ENCODE measurements around the gene PARVB.
"Not testable (repeated sequence)": the region's sequence is repeated elsewhere in the genome, so short reads cannot be mapped to it uniquely, and the experiment has no call there.

Gene PARVB

DNA sequence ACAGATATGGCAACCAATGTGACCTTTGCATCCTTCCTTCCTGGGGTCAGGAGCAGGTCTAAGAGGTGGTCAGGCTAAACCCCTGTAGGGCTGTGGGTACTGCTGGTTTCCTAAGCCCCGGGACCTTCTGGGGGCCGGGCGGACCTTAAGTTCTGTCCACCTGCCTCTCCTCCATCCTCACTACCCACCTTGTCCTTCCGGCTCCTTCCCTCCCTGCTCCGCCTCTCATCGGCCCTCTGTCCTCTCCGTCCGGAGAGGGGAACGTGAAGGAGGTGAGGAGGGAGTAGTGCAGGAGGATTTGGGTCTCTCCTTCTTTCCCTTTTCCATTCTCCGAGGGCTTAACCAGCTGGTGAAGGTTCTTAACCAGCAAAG lies 28.3 kb upstream of the PARVB start:
- DNase-seq: no peak
- intact Hi-C loops (cut with DNase I): loop anchor here (10.0 kb wide), 1 partner anchor 79 kb away; no protein-coding TSS in a partner anchor

DNA sequence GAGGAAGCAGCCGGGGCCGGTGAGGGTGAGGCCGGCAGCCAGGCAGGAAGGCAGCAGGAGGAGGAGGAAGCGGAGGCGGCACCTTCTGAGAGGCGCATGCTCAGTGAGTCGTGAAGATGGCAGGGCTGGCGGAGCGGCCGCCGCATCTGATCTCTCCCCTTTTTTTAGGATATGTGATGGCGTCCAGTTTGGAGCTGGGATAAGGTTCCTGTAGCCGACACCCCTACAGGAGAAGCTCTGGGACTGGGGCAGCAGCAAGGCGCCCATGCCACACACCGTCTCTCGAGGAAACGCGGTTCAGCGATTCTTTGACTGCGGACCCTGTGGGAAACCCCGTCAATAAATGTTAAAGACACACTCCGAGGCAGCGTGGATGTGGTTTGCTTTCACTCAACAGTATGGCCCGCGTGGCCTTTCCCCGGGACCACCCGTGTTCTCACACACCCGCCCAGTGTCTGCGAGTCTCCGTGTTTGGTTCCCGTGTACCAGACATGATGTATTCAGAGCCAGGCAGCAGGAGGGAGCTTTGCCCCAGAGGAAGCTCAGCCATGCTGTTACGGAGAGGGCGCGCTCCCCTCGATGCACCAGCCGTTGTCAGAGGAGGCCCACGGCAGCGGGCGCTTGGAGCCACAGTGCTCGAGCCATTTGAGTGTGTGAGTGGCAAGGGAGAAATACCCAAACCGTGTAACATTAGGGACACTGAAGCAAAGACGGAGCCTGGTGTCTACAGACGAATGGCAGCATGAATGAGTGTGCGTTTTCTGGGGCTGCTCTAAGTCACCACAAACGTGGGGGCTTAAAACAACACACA lies 27.7 kb upstream of the PARVB start:
- intact Hi-C loops (cut with DNase I): loop anchor here (10.0 kb wide), 1 partner anchor 78 kb away; no protein-coding TSS in a partner anchor
- DNase-seq: peak in 40 of 42 donors; percentile 14 to 74 (median 46)

DNA sequence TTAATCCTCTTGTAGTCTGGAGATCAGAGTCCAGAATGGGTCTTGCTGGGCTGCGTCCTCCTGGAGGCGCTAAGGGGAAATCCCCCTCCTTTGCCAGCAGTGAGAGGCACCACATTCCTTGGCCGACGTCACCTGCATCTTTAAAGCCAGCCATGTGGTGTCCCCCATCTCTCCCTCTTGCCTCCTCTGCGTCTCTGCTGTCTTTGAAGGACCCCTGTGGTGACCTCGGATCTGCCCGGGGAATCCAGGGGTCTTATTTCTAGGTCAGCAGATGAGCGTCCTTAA lies 27.2 kb upstream of the PARVB start:
- no peak for DNase-seq
- intact Hi-C loops (cut with DNase I): loop anchor here (10.0 kb wide), 1 partner anchor 78 kb away; no protein-coding TSS in a partner anchor

DNA sequence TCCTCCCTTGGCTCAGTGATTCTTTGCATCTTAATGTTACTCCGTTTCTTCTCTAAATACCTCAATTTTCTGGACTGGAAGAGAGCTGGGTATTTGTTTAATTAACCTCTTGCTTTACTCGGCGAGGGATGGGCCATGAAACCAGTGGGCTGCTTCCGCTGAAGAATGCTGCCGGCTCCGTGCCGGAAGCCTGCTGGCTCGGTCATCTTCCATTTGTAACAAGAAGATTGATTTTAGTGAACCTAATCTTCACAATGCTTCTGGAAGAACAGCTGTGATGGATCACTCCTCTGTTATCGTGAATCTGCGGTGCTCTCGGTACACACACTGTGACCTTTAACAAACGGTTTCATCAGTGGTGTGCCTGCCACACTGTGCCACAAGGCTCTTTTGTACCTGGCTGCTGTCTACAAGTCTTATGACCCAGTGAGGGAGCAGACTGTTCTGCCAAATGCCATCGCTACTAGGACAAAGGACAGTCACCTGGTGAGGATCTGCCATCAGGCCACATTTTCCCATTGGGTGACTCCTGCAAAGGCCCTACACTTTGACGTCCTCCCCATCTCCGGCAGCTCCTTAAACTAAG lies 25.3 kb upstream of the PARVB start:
- intact Hi-C loops (cut with DNase I): loop anchor here (10.0 kb wide), 1 partner anchor 76 kb away; no protein-coding TSS in a partner anchor
- DNase-seq: no peak

GRCh38 chr22:43999378-43999777 lies 24.7 kb upstream of the PARVB start:
- intact Hi-C loops (cut with DNase I): loop anchor here (10.0 kb wide), 1 partner anchor 75 kb away; no protein-coding TSS in a partner anchor
- DNase-seq: peak in 11 of 42 donors; percentile 11 to 73 (median 42)

GRCh38 chr22:44000123-44000522 lies 24.0 kb upstream of the PARVB start:
- DNase-seq: no peak
- intact Hi-C loops (cut with DNase I): no loop called here

GRCh38 chr22:44001521-44001920 lies 22.6 kb upstream of the PARVB start:
- intact Hi-C loops (cut with DNase I): no loop called here
- no peak for DNase-seq

- peak in 7 of 42 donors; percentile 23 to 69 (median 35) for DNase-seq
- intact Hi-C loops (cut with DNase I): no loop called here
These were observed 21.8 kb upstream of the PARVB start for GRCh38 chr22:44002324-44002723.

DNA sequence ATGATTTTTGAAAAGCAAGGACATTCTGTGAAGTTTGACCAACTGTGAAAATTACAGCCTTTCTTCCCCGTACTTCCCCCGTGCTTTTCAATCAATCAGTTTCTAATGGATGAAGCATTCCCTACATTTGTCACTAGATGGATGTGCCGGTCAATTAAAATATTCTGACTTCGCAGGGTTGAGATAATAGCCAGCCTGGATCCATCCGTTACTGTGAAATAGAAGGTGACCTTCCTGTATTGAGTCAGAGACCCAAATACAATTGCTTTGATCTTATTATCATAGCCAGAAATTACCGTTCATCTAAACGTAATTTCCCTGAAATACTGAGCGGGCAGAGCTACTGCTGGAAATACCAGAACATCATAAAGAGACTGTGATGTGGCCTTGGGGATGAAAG lies 21.1 kb upstream of the PARVB start:
- no peak for DNase-seq
- intact Hi-C loops (cut with DNase I): no loop called here

DNA sequence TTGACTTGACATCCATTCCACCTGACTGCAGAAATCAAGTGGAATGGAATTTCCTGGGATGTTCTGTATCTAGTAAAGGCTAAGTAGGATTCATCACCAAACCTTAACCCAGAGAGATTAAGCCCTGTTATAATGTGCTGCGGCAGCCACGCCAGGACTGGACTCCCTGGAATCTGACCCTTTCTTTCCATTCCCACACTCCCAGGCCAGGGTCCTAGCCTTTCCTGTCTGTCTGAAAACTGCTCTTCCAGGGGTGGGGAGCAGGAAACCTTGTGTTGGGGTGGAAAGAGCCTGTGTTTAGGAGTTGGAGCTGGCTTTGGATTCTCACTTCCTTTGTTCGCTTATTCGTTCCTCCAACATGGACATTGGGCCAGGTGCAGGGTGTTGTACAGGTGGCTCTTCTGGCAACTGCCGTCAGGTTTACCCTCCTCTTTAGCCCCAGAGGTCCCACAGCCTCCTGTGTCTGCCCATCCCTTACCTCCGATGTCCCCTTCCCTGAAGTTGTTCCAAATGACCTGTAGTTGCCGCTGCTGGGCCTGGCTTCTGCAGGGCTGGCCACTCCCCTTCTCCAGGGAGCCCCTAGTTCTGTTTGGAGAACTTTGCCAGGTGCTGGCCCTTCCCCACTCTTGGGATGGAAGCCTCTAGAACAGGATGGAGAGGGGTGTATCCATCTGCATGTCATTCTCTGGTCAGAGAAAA lies 20.5 kb upstream of the PARVB start:
- intact Hi-C loops (cut with DNase I): no loop called here
- no peak for DNase-seq

GRCh38 chr22:44004104-44004460 lies 20.0 kb upstream of the PARVB start:
- no peak for DNase-seq
- intact Hi-C loops (cut with DNase I): no loop called here

GRCh38 chr22:44005524-44005923 lies 18.6 kb upstream of the PARVB start:
- peak in 1 of 42 donors; percentile 9 for DNase-seq
- intact Hi-C loops (cut with DNase I): no loop called here

- intact Hi-C loops (cut with DNase I): no loop called here
- no peak for DNase-seq
These were observed 11.9 kb upstream of the PARVB start for GRCh38 chr22:44012162-44012561.

GRCh38 chr22:44012591-44012990 lies 11.5 kb upstream of the PARVB start:
- intact Hi-C loops (cut with DNase I): no loop called here
- no peak for DNase-seq

DNA sequence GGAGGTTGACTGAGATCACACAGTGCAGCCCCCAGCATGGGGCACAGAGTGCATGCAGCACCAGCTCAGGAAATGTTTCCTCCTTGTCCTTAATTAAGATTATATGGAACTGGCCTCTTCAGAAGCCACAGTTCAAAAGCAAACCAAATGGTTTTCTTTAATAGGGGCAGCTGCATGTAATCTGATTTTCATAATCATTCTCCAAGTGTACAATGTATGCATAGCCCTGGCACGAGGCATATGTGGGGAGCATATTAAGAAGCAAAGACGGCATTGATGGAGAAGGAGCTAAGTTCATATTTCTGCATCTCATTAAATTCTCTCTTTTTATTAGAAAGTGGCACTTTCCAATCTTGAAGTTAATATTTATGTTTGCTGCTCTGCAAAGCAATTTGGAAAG lies 9.9 kb upstream of the PARVB start:
- DNase-seq: no peak
- intact Hi-C loops (cut with DNase I): no loop called here

DNA sequence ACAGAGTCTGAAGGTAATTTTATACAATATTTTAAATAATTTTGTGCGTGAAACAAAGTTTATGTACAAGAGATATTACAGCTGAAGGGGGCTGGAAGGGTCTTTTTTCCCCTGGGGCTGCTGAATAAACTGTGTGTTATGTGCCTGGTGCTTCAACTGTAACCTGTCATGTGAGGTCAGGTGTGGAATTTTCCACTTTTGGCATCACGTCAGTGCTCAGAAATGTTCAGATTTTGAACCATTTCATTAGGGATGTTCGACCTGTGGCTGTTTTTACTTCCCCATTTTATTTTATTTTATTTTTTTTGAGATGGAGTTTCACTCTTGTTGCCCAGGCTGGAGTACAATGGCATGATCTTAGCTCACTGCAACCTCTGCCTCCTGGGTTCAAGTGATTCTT lies 7.5 kb upstream of the PARVB start:
- intact Hi-C loops (cut with DNase I); DNase-seq: not testable (repeated sequence)

GRCh38 chr22:44018594-44018993 lies 5.5 kb upstream of the PARVB start:
- DNase-seq: no peak
- intact Hi-C loops (cut with DNase I): no loop called here

DNA sequence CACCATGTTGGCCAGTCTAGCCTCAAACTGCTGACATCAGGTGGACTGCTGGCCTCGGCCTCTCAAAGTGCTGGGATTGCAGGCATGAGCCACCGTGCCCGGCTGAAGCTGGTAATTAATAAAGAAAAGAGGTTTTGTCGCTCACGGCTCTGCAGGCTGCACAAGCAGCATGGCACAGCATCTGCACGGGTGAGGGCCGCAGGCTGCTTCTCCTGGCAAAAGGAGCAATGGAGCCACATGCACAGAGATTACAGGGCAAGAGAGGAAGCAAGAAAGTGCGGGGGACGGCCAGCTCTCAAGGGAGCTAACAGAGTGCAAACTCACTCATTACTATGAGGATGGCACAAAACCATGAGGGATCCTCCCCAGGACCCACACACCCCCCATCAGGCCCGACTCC lies 4.7 kb upstream of the PARVB start:
- intact Hi-C loops (cut with DNase I): no loop called here
- no peak for DNase-seq

DNA sequence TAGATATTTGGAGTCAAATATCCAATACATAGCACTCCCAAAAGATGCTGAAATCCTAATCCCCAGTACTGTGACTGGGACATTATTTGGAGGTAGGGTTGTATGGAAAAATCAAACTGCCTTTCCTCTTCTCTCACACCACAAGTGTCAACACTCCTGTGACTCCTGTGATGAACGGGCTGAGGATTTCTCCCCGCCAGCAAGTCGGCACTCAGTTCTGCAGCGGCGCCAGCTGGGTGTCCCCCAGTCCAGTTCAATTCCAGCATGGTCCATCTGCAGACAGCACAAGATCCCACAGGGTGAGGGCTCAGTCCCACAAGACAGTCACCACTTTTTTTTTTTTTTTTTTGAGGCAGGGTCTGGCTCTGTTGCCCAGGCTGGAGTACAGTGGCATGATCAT lies 4.3 kb upstream of the PARVB start:
- intact Hi-C loops (cut with DNase I): no loop called here
- no peak for DNase-seq

GRCh38 chr22:44020981-44021380 lies 3.1 kb upstream of the PARVB start:
- intact Hi-C loops (cut with DNase I): no loop called here
- no peak for DNase-seq

All from head of caudate nucleus (tissue), 42 donors.